ENCODE data around the gene RHBG.

DNA sequence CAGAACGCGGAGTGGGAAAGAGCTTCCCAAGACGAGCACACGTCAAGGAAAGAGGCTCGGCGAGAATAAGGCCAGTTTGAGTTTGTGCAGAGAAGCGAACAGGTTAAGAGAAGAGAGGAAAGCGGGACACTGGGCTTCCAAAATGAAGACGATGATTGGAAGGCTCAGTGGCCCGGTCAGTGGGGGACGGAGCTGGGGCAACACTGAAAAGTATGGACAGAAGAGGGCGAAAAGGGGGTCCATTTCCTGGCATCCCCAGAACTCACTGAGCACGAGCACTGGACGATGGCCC, 31.2 kb upstream of the RHBG start:
- TF ChIP-seq POLR2AphosphoS5 (IDR thresholded peaks at IDR 0.05): no peak
- TF ChIP-seq POLR2A (IDR thresholded peaks at IDR 0.05): no peak
- TF ChIP-seq, protein P1, sequence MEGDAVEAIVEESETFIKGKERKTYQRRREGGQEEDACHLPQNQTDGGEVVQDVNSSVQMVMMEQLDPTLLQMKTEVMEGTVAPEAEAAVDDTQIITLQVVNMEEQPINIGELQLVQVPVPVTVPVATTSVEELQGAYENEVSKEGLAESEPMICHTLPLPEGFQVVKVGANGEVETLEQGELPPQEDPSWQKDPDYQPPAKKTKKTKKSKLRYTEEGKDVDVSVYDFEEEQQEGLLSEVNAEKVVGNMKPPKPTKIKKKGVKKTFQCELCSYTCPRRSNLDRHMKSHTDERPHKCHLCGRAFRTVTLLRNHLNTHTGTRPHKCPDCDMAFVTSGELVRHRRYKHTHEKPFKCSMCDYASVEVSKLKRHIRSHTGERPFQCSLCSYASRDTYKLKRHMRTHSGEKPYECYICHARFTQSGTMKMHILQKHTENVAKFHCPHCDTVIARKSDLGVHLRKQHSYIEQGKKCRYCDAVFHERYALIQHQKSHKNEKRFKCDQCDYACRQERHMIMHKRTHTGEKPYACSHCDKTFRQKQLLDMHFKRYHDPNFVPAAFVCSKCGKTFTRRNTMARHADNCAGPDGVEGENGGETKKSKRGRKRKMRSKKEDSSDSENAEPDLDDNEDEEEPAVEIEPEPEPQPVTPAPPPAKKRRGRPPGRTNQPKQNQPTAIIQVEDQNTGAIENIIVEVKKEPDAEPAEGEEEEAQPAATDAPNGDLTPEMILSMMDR (IDR thresholded peaks at IDR 0.05): no peak
